H1 (cell line): ENCODE measurements around the gene SCG5. TPM values are rescaled to one million over a fixed set of nuclear protein-coding genes. Genes with fewer than 3 reads are reported as not detected.

ENCODE experiments used
- ASH2L ChIP-seq: fragments of 200-600, 300-600 bp; sonication (generic); IDR thresholded peaks from one replicate; pipeline ENCODE4 v1.7.1; 2017; ENCODE audit warnings: low read length
- BRCA1 ChIP-seq: IDR thresholded peaks from 2 replicates; pipeline ENCODE4 v1.6.1; 2012; ENCODE audit warnings: low read depth, low read length, improper control_type of control experiment
- GABPA ChIP-seq: IDR thresholded peaks from 2 replicates; pipeline ENCODE4 v1.6.1; 2011; ENCODE audit warnings: mild to moderate bottlenecking, low read length, moderate library complexity, borderline replicate concordance; ENCODE audit not compliant: insufficient read depth
- KDM1A ChIP-seq: fragments of 200-600, 300-600 bp; sonication (generic); IDR thresholded peaks from 2 replicates; pipeline ENCODE4 v1.7.1; 2016; ENCODE audit warnings: mild to moderate bottlenecking, low read length, borderline replicate concordance
- KDM5A ChIP-seq: fragments of 200-600 bp; IDR thresholded peaks from 2 replicates; pipeline ENCODE4 v1.7.1; 2012; ENCODE audit warnings: mild to moderate bottlenecking, low read length, inconsistent platforms, mixed read lengths
- RFX5 ChIP-seq: IDR thresholded peaks from 2 replicates; pipeline ENCODE4 v1.6.1; 2011; ENCODE audit warnings: low read depth, low read length, improper control_type of control experiment, borderline replicate concordance
- SIX5 ChIP-seq: IDR thresholded peaks from 2 replicates; pipeline ENCODE4 v1.6.1; 2011; ENCODE audit warnings: mild to moderate bottlenecking, low read depth, low read length
- polyA plus RNA-seq, 7 experiments: library from polyadenylated mRNA; depleted of rRNA in 3 of 7; stranded (reverse) in 5 of 7; unstranded in 2 of 7; fragments of >200 nt in 5 of 7; fragments of 200-250 nt in 2 of 7; gene quantifications; 1 replicate in 5 of 7; 2 replicates in 1 of 7; 4 replicates in 1 of 7; pipeline versions ENCODE4 v1.2.1 to v1.2.3, GENCODE V29; 2011 to 2013; ENCODE audit warnings: missing spikeins in 2 of 7, mixed read lengths in 2 of 7
- total RNA-seq: library from RNA; stranded (reverse); fragmentation: NEBNext Ultra II Directional; extraction: Animal tissue kit (Norgen Biotek cat#: 25700); gene quantifications from 2 replicates; pipeline ENCODE4 v1.2.1, GENCODE V29; 2021
- TF ChIP-seq, protein P1 (sequence below): fragments of 300-600 bp; sonication (generic); IDR thresholded peaks from 2 replicates; pipeline ENCODE4 v1.7.1; 2012; ENCODE audit warnings: low read length, moderate library complexity, mild to moderate bottlenecking, inconsistent platforms; ENCODE audit not compliant: insufficient replicate concordance

Gene SCG5
- total and polyA plus RNA-seq, 2 of the 8 experiments (the other 6 are each of a cell fraction or from before 2014, with no cell fraction given), result 18.7 to 19.9 TPM

DNA sequence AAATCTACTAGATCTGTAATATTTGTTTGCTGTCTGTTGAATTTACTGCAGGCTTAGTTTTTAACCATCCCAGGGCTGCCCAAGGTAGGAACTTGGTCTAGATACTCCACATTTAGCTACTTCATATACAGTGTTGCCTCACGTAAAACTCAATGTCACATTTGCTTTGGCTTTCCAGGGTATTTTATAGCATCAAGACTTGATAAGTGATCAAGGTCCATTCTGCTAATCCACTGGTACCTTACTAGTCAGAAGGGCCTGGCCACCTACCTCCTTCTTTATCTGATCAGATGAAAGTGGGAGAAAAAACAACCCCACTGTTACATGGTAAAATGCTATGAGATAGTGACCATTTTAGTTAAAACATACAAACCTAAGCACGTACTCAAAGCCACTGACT lies 50.8 kb downstream of the SCG5 start (continued):
- TF ChIP-seq, protein P1, sequence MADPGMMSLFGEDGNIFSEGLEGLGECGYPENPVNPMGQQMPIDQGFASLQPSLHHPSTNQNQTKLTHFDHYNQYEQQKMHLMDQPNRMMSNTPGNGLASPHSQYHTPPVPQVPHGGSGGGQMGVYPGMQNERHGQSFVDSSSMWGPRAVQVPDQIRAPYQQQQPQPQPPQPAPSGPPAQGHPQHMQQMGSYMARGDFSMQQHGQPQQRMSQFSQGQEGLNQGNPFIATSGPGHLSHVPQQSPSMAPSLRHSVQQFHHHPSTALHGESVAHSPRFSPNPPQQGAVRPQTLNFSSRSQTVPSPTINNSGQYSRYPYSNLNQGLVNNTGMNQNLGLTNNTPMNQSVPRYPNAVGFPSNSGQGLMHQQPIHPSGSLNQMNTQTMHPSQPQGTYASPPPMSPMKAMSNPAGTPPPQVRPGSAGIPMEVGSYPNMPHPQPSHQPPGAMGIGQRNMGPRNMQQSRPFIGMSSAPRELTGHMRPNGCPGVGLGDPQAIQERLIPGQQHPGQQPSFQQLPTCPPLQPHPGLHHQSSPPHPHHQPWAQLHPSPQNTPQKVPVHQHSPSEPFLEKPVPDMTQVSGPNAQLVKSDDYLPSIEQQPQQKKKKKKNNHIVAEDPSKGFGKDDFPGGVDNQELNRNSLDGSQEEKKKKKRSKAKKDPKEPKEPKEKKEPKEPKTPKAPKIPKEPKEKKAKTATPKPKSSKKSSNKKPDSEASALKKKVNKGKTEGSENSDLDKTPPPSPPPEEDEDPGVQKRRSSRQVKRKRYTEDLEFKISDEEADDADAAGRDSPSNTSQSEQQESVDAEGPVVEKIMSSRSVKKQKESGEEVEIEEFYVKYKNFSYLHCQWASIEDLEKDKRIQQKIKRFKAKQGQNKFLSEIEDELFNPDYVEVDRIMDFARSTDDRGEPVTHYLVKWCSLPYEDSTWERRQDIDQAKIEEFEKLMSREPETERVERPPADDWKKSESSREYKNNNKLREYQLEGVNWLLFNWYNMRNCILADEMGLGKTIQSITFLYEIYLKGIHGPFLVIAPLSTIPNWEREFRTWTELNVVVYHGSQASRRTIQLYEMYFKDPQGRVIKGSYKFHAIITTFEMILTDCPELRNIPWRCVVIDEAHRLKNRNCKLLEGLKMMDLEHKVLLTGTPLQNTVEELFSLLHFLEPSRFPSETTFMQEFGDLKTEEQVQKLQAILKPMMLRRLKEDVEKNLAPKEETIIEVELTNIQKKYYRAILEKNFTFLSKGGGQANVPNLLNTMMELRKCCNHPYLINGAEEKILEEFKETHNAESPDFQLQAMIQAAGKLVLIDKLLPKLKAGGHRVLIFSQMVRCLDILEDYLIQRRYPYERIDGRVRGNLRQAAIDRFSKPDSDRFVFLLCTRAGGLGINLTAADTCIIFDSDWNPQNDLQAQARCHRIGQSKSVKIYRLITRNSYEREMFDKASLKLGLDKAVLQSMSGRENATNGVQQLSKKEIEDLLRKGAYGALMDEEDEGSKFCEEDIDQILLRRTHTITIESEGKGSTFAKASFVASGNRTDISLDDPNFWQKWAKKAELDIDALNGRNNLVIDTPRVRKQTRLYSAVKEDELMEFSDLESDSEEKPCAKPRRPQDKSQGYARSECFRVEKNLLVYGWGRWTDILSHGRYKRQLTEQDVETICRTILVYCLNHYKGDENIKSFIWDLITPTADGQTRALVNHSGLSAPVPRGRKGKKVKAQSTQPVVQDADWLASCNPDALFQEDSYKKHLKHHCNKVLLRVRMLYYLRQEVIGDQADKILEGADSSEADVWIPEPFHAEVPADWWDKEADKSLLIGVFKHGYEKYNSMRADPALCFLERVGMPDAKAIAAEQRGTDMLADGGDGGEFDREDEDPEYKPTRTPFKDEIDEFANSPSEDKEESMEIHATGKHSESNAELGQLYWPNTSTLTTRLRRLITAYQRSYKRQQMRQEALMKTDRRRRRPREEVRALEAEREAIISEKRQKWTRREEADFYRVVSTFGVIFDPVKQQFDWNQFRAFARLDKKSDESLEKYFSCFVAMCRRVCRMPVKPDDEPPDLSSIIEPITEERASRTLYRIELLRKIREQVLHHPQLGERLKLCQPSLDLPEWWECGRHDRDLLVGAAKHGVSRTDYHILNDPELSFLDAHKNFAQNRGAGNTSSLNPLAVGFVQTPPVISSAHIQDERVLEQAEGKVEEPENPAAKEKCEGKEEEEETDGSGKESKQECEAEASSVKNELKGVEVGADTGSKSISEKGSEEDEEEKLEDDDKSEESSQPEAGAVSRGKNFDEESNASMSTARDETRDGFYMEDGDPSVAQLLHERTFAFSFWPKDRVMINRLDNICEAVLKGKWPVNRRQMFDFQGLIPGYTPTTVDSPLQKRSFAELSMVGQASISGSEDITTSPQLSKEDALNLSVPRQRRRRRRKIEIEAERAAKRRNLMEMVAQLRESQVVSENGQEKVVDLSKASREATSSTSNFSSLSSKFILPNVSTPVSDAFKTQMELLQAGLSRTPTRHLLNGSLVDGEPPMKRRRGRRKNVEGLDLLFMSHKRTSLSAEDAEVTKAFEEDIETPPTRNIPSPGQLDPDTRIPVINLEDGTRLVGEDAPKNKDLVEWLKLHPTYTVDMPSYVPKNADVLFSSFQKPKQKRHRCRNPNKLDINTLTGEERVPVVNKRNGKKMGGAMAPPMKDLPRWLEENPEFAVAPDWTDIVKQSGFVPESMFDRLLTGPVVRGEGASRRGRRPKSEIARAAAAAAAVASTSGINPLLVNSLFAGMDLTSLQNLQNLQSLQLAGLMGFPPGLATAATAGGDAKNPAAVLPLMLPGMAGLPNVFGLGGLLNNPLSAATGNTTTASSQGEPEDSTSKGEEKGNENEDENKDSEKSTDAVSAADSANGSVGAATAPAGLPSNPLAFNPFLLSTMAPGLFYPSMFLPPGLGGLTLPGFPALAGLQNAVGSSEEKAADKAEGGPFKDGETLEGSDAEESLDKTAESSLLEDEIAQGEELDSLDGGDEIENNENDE, result no peak
- TF ChIP-seq BRCA1 (no peak), RFX5 (no peak), KDM1A (no peak), ASH2L (no peak), SIX5 (no peak), KDM5A (no peak), GABPA (no peak)
- TF ChIP-seq, all 59 proteins: peak for 0
